GM21390 (cell line): ENCODE measurements around the gene ATP8A2.
A peak's percentile ranks its signal among the peaks of the same experiment; 100 is the strongest.

Source experiments
- ATAC-seq: cut with Tn5 transposase; IDR thresholded peaks from one replicate; pipeline ENCODE4 v1.9.1; 2021; ENCODE audit not compliant: unreplicated experiment

The ATP8A2 gene

GRCh38 chr13:25874907-25875306, 503.1 kb downstream of the ATP8A2 start:
- ATAC-seq, result no peak

GRCh38 chr13:25876247-25876646, 504.5 kb downstream of the ATP8A2 start:
- ATAC-seq, result no peak

GRCh38 chr13:25879466-25879865, 507.7 kb downstream of the ATP8A2 start:
- no peak for ATAC-seq

- ATAC-seq, result no peak
These were observed 509.6 kb downstream of the ATP8A2 start for GRCh38 chr13:25881136-25881926.

GRCh38 chr13:25881971-25882451, 510.2 kb downstream of the ATP8A2 start:
- ATAC-seq, result no peak

GRCh38 chr13:25882466-25883357, 510.9 kb downstream of the ATP8A2 start:
- no peak for ATAC-seq

- no peak for ATAC-seq
These were observed 513.6 kb downstream of the ATP8A2 start for GRCh38 chr13:25885418-25885817.

GRCh38 chr13:25886438-25887214, 514.9 kb downstream of the ATP8A2 start:
- ATAC-seq, result no peak

GRCh38 chr13:25887962-25888655, 516.3 kb downstream of the ATP8A2 start:
- ATAC-seq, result no peak

- no peak for ATAC-seq
These were observed 519.0 kb downstream of the ATP8A2 start for GRCh38 chr13:25890671-25891212.

- no peak for ATAC-seq
These were observed 527.2 kb downstream of the ATP8A2 start for GRCh38 chr13:25898991-25899390.

- ATAC-seq, result no peak
These were observed 527.7 kb downstream of the ATP8A2 start for GRCh38 chr13:25899464-25899863.

- ATAC-seq, result no peak
These were observed 528.2 kb downstream of the ATP8A2 start for GRCh38 chr13:25899952-25900351.

- peak; percentile 95 for ATAC-seq
These were observed 529.9 kb downstream of the ATP8A2 start for GRCh38 chr13:25901460-25902376.

- no peak for ATAC-seq
These were observed 530.7 kb downstream of the ATP8A2 start for GRCh38 chr13:25902455-25902854.

GRCh38 chr13:25902891-25903341, 531.1 kb downstream of the ATP8A2 start:
- ATAC-seq, result no peak

- ATAC-seq, result no peak
These were observed 533.1 kb downstream of the ATP8A2 start for GRCh38 chr13:25904830-25905229.

- no peak for ATAC-seq
These were observed 533.8 kb downstream of the ATP8A2 start for GRCh38 chr13:25905611-25906010.

GRCh38 chr13:25906191-25906661, 534.5 kb downstream of the ATP8A2 start:
- ATAC-seq, result no peak
